Breast epithelium (tissue), 4 donors: Measurements from ENCODE around the gene HRH1. TPM values are rescaled to one million over a fixed set of nuclear protein-coding genes. Genes with fewer than 3 reads are reported as not detected.

Experiments used
- DNase-seq, 2 donors: peaks; one replicate each; pipeline ENCODE4 v3.0.0-alpha.2; 2019; ENCODE audit warnings: low spot score in 2 of 2
- H3K27ac ChIP-seq, 2 donors: fragments of 200-600 bp; sonication (generic) in 1 of 2; one replicate each; pipeline ENCODE4 v1.5.1; 2016 to 2019; ENCODE audit warnings: mild to moderate bottlenecking in 1 of 2
- H3K27me3 ChIP-seq, 2 donors: fragments of 200-600 bp; sonication (generic) in 1 of 2; one replicate each; pipeline versions ENCODE4 v1.5.1 to v1.6.0; 2017 to 2019; ENCODE audit warnings: control low read depth in 1 of 2, mild to moderate bottlenecking in 1 of 2
- H3K36me3 ChIP-seq: fragments of 200-600 bp; one replicate; pipeline ENCODE4 v1.5.1; 2019
- H3K4me1 ChIP-seq, 2 donors: fragments of 200-600 bp; sonication (generic); one replicate each; pipeline ENCODE4 v1.5.1; 2016 to 2019; ENCODE audit warnings: control low read depth in 1 of 2
- H3K4me3 ChIP-seq, 3 donors: fragments of 200-600 bp; sonication (generic); 1 replicate in 2 of 3; 2 replicates in 1 of 3; pipeline ENCODE4 v1.5.1; 2016 to 2019; ENCODE audit warnings: mild to moderate bottlenecking in 3 of 3, moderate library complexity in 2 of 3
- H3K9me3 ChIP-seq, 2 donors: fragments of 200-600 bp; sonication (generic) in 1 of 2; one replicate each; pipeline ENCODE4 v1.5.1; 2016 to 2019; ENCODE audit warnings: control low read depth in 1 of 2
- POLR2A ChIP-seq: fragments of 450-650 bp; IDR thresholded peaks from one replicate; pipeline ENCODE4 v1.6.1; 2016; ENCODE audit warnings: antibody characterized with exemption, mild to moderate bottlenecking, moderate library complexity
- POLR2AphosphoS5 ChIP-seq, 3 donors: sonication (generic); formaldehyde crosslinking; IDR thresholded peaks; one replicate each; pipeline ENCODE4 v1.6.1; 2017; ENCODE audit warnings: antibody characterized with exemption in 3 of 3
- intact Hi-C: fragments of 100-400 bp; cut with DNase I; formaldehyde crosslinking; loops from one replicate; pipeline ENCODE4 v1.15.1; 2023; ENCODE audit warnings: low total_unique reads
- total RNA-seq, 3 donors: library from RNA; depleted of rRNA; stranded (reverse); fragments of >200 nt; gene quantifications; one replicate each; pipeline ENCODE4 v1.1.0, GENCODE V29; 2016
- TF ChIP-seq, protein P1 (sequence below), 3 donors: fragments of 450-650 bp; IDR thresholded peaks; one replicate each; pipeline ENCODE4 v1.5.1; 2016 to 2017; ENCODE audit warnings: antibody characterized with exemption in 3 of 3, mild to moderate bottlenecking in 3 of 3, moderate library complexity in 3 of 3

HRH1 gene
- total RNA-seq, 3 donors from 2014 or later: 3.8 to 4.2 (median 3.9) TPM

DNA sequence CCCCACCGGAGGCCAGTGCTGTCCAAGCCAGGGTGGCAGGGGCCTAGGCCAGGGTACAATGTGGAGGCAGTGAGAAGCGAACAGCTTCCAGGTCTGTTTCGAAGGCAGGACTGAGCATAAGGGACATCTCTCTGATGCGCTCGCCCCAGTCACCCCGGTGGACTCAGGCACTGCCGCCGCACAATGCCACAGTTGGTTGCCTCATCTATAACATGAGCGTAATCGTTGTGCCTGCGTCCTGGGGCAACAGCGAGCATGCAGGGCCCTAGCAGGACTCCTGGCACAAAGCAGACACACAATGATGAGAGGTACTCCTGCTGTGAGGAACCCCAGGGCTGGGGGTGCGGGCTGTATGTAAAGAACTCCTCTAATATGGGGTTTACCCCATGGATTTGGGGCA is 14.1 kb downstream of the HRH1 start:
- no peaks in the 10 kb centered on the region for H3K4me1 ChIP-seq
- intact Hi-C loops: no loop called here
- no peak overlapping the region for H3K27ac ChIP-seq
- no peaks in the 10 kb centered on the region for H3K9me3 ChIP-seq
- H3K4me3 ChIP-seq: no peak overlapping the region
- TF ChIP-seq POLR2A (no peak), POLR2AphosphoS5 (IDR thresholded peaks at IDR 0.05) (no peak)
- TF ChIP-seq, protein P1, sequence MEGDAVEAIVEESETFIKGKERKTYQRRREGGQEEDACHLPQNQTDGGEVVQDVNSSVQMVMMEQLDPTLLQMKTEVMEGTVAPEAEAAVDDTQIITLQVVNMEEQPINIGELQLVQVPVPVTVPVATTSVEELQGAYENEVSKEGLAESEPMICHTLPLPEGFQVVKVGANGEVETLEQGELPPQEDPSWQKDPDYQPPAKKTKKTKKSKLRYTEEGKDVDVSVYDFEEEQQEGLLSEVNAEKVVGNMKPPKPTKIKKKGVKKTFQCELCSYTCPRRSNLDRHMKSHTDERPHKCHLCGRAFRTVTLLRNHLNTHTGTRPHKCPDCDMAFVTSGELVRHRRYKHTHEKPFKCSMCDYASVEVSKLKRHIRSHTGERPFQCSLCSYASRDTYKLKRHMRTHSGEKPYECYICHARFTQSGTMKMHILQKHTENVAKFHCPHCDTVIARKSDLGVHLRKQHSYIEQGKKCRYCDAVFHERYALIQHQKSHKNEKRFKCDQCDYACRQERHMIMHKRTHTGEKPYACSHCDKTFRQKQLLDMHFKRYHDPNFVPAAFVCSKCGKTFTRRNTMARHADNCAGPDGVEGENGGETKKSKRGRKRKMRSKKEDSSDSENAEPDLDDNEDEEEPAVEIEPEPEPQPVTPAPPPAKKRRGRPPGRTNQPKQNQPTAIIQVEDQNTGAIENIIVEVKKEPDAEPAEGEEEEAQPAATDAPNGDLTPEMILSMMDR (IDR thresholded peaks at IDR 0.05): no peak
- DNase-seq: no peak
- H3K27me3 ChIP-seq: no peaks in the 10 kb centered on the region
- H3K36me3 ChIP-seq: no peaks in the 10 kb centered on the region

DNA sequence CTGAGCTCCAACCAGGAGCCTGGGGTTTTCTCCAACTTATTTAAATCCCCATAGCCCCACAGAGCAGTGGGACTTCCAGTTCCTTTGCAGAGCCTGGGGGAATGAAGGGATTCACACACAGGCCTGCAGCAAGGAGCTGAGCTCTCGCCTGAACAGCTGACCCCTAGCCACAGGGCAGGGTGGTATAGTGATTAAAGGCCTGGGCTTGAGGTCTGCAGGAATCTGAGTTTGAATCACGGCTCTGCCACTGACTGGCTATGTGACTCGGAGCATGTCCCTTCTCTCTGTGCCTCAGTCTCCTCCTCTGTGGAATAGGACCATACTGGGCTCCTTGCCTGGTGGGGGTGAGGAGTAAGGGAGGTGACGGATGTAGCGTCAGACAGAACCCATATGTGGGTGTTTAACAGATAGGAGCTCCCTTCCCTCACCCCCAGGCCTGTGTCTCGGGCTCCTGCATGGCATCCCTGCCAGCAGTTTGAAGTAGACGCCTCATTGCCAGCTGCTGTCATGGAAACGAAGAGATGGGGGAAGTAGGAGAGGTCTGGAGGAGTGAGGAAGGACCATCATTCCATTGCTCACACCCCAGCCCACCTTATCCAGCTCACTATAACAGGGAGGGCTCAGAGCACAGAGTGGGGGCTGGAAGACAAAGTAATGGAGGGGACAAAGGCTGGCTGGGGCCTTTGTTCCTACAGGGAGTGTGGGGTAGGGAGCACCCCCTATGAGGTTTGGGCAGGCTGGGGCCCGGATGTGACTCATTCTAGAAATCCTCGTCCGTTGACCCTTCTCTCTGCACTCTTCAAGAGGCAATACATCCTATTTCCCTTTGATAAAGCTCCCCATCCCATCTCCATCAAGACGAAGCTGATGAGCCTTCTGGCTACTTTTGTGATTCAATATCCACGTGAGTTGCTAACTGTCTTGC is 14.8 kb downstream of the HRH1 start:
- no peaks in the 10 kb centered on the region for H3K9me3 ChIP-seq
- no peaks in the 10 kb centered on the region for H3K27me3 ChIP-seq
- TF ChIP-seq, protein P1 (IDR thresholded peaks at IDR 0.05): no peak
- TF ChIP-seq POLR2A: no peak
- TF ChIP-seq POLR2AphosphoS5 (IDR thresholded peaks at IDR 0.05): no peak
- intact Hi-C loops: no loop called here
- no peak overlapping the region for H3K4me3 ChIP-seq
- no peaks in the 10 kb centered on the region for H3K36me3 ChIP-seq
- H3K27ac ChIP-seq: no peak overlapping the region
- DNase-seq: no peak
- H3K4me1 ChIP-seq: no peaks in the 10 kb centered on the region

DNA sequence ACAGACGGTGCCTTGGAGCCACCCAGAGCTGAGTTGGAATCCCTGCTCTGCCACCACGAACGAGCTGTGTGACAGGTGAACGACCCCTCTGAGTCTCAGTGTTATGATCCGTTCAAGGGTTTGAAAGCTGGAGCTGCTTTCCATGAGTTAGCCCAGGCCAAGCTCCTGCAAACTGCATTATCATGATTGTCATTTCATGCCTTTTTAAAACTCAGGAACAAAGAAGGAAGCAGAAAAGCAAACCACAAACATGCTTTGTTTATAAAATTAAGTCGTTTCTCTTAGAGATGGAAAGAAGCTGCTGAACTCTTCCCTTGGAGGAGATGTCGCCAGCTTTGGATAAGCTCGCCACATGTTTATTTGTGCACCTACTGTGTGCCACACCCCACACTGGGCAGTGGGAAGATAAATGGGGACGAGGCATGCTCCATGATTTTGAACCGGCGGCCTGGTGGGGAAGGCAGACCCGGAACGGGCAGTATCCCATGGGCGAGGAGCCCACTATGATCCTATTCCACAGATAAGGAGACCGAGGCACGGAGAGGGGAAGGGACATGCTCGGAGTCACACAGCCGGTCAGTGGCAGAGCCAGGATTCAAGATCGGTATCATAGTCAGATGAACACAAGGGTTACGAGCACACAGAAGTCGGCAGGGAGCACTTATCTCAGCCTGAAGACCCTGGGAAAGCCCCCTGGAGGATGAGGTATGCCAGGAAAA is 15.9 kb downstream of the HRH1 start:
- no peaks in the 10 kb centered on the region for H3K9me3 ChIP-seq
- no peak overlapping the region for H3K27ac ChIP-seq
- no peaks in the 10 kb centered on the region for H3K27me3 ChIP-seq
- no peak for DNase-seq
- no peak for TF ChIP-seq POLR2A
- TF ChIP-seq, protein P1 (IDR thresholded peaks at IDR 0.05): no peak
- no peak for TF ChIP-seq POLR2AphosphoS5 (IDR thresholded peaks at IDR 0.05)
- no peaks in the 10 kb centered on the region for H3K4me1 ChIP-seq
- H3K36me3 ChIP-seq: no peaks in the 10 kb centered on the region
- H3K4me3 ChIP-seq: no peak overlapping the region
- intact Hi-C loops: no loop called here

DNA sequence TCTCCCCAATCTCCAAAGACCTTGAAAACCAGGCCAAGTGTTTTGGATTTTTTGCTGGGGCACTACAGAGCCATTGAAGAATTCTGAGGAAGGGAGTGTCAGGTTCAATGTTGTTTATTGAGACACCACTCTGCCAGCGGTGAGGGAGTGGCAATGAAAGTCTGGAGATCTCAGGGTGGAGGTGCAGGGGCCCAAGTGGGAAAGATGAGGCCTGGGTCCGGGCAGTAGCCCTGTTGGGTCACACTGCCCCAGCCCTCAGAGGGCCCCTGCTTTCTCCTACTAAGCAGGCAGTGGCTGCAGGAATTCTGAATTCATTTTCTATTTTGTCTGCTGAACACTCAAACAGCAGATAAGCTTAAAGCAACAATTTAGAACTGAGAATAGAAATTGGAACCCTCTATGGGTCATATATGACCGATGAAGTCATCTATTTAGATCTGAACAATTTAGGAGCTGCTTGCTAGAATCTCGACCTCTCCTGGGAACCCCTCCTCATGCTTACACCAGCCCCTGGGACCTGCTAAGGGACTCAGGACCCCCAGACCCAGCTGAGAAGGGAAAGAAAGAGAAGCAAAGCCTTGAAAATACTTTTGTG is 17.9 kb downstream of the HRH1 start:
- H3K27ac ChIP-seq: no peak overlapping the region
- no peaks in the 10 kb centered on the region for H3K9me3 ChIP-seq
- no peaks in the 10 kb centered on the region for H3K4me1 ChIP-seq
- DNase-seq: no peak
- intact Hi-C loops: no loop called here
- TF ChIP-seq, protein P1 (IDR thresholded peaks at IDR 0.05): no peak
- TF ChIP-seq POLR2AphosphoS5 (IDR thresholded peaks at IDR 0.05): no peak
- TF ChIP-seq POLR2A: no peak
- H3K4me3 ChIP-seq: no peak overlapping the region
- no peaks in the 10 kb centered on the region for H3K36me3 ChIP-seq
- H3K27me3 ChIP-seq: no peaks in the 10 kb centered on the region
